HEK293 (cell line): Measurements from ENCODE around the gene LTC4S.

Source experiments
- ZNF19 ChIP-seq: fragments of 450-650 bp; formaldehyde crosslinking; IDR thresholded peaks from 2 replicates; pipeline ENCODE4; 2016; ENCODE audit warnings: missing biosample characterization, missing genetic modification characterization, low read depth
- ZNF768 ChIP-seq: fragments of 450-650 bp; formaldehyde crosslinking; IDR thresholded peaks from 2 replicates; pipeline ENCODE4 v1.5.1; 2018; ENCODE audit warnings: missing biosample characterization, mild to moderate bottlenecking, missing genetic modification characterization
- TF ChIP-seq, protein P1 (sequence below): fragments of 450-650 bp; formaldehyde crosslinking; IDR thresholded peaks from 2 replicates; pipeline ENCODE4 v1.5.1; 2016; ENCODE audit warnings: missing biosample characterization, missing genetic modification characterization

DNA sequence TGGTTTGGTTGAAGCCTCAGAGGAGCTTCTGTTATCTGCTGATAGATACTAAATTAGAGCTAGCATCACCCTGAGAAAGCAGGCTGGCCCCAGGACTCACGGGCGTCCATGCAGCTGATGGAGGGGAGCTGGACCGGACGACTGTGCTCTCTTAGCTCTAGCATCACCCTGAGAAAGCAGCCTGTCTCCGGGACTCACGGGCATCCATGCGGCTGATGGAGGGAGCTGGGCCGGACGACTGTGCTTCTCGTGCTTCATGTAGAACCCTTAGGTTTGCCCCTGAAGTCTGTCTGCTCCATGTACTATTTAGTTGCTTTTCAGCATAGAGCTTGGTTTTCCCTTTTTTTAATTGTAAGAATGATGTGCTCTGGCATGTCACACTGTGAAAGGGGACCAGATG is 16.3 kb upstream of the LTC4S start:
- TF ChIP-seq, protein P1, sequence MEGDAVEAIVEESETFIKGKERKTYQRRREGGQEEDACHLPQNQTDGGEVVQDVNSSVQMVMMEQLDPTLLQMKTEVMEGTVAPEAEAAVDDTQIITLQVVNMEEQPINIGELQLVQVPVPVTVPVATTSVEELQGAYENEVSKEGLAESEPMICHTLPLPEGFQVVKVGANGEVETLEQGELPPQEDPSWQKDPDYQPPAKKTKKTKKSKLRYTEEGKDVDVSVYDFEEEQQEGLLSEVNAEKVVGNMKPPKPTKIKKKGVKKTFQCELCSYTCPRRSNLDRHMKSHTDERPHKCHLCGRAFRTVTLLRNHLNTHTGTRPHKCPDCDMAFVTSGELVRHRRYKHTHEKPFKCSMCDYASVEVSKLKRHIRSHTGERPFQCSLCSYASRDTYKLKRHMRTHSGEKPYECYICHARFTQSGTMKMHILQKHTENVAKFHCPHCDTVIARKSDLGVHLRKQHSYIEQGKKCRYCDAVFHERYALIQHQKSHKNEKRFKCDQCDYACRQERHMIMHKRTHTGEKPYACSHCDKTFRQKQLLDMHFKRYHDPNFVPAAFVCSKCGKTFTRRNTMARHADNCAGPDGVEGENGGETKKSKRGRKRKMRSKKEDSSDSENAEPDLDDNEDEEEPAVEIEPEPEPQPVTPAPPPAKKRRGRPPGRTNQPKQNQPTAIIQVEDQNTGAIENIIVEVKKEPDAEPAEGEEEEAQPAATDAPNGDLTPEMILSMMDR (tag by site-specific recombination): no peak
- TF ChIP-seq ZNF768 (tag by site-specific recombination) (no peak), ZNF19 (tag by site-specific recombination) (no peak)
